Neutrophil (primary cell): ENCODE data around the gene TMEM181.

Experiments
- H3K27ac ChIP-seq: fragments of 200-600 bp; sonication (generic); 2 replicates; pipeline ENCODE4 v1.5.1; 2016; ENCODE audit warnings: mild to moderate bottlenecking, moderate library complexity
- H3K27me3 ChIP-seq: fragments of 200-600 bp; sonication (generic); 2 replicates; pipeline ENCODE4 v1.6.0; 2016; ENCODE audit warnings: mild to moderate bottlenecking
- H3K36me3 ChIP-seq: fragments of 200-600 bp; sonication (generic); 2 replicates; pipeline ENCODE4 v1.5.1; 2017
- H3K4me1 ChIP-seq, 2 experiments: fragments of 200-600 bp in 1 of 2; sonication (generic) in 1 of 2; 1 replicate in 1 of 2; 2 replicates in 1 of 2; pipeline versions ENCODE4 v1.5.1 to v1.6.1; 2013 to 2016; ENCODE audit warnings: low read depth in 1 of 2, low read length in 1 of 2, mild to moderate bottlenecking in 1 of 2, moderate library complexity in 1 of 2; ENCODE audit not compliant: control insufficient read depth in 1 of 2, insufficient read depth in 1 of 2
- H3K4me3 ChIP-seq, 2 experiments: fragments of 200-600 bp in 1 of 2; sonication (generic) in 1 of 2; 1 replicate in 1 of 2; 2 replicates in 1 of 2; pipeline ENCODE4 v1.5.1; 2013 to 2016; ENCODE audit warnings: low read depth in 1 of 2, low read length in 1 of 2, mild to moderate bottlenecking in 1 of 2, moderate library complexity in 1 of 2
- H3K9me3 ChIP-seq: fragments of 200-600 bp; sonication (generic); 2 replicates; pipeline ENCODE4 v1.5.1; 2016
- TF ChIP-seq, protein P1 (sequence below): fragments of 200-600 bp; sonication (generic); IDR thresholded peaks from 2 replicates; pipeline ENCODE4 v1.5.1; 2016; ENCODE audit warnings: antibody characterized with exemption

TMEM181 gene

DNA sequence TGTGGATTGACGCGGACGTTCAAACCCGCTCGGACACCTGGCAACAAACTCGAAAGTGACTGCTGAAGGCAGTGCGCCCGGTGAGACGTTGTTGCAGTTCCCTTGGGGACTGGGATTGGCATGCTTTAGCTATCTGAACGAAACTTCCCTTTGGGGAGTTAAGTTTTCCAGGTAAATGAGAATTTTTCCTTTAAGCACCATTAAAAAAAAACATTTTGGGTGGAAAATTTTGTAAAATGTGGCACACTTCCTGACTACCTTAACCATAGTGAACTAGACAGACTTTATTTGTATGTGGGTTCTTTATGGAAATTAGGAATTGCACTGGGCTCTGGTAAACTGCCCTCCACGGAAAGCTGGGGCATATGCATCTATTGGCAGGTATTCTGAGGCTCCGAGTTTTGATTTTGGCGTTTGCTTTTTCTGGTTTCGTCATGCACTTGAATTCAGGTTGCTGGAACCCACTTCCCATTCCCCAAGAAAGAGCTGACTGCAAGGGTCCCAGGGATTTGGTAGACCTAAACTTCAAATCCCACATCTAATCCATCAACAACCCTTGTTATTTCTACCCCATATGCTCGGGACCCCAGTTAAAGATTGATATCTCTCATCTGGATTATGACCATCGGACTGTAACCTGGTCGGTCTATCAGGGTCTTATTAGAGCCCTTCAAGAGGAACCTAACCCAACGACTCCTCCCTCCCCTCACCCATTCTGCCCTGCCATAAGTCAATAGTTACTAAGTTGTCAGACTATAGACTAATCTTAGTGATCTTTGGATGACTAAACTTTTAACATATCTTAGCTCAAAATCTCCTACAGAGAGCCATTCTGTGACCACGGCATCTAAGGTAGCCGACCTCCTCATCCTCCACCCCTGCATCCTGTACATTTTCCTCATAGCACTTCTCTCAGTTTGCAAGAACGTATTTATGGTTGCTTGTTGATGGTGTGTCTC is 85.5 kb downstream of the TMEM181 start:
- Histone ChIP-seq H3K4me3 (peak overlapping the region; percentile 83 to 93), H3K27me3 (no peaks in the 10 kb centered on the region), H3K27ac (peak overlapping the region; percentile 90), H3K9me3 (no peaks in the 10 kb centered on the region), H3K36me3 (peaks cover 20% of the 10 kb centered on the region), H3K4me1 (peaks cover 63 to 67% of the 10 kb centered on the region in 2 experiments)
- TF ChIP-seq, protein P1, sequence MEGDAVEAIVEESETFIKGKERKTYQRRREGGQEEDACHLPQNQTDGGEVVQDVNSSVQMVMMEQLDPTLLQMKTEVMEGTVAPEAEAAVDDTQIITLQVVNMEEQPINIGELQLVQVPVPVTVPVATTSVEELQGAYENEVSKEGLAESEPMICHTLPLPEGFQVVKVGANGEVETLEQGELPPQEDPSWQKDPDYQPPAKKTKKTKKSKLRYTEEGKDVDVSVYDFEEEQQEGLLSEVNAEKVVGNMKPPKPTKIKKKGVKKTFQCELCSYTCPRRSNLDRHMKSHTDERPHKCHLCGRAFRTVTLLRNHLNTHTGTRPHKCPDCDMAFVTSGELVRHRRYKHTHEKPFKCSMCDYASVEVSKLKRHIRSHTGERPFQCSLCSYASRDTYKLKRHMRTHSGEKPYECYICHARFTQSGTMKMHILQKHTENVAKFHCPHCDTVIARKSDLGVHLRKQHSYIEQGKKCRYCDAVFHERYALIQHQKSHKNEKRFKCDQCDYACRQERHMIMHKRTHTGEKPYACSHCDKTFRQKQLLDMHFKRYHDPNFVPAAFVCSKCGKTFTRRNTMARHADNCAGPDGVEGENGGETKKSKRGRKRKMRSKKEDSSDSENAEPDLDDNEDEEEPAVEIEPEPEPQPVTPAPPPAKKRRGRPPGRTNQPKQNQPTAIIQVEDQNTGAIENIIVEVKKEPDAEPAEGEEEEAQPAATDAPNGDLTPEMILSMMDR = no peak

DNA sequence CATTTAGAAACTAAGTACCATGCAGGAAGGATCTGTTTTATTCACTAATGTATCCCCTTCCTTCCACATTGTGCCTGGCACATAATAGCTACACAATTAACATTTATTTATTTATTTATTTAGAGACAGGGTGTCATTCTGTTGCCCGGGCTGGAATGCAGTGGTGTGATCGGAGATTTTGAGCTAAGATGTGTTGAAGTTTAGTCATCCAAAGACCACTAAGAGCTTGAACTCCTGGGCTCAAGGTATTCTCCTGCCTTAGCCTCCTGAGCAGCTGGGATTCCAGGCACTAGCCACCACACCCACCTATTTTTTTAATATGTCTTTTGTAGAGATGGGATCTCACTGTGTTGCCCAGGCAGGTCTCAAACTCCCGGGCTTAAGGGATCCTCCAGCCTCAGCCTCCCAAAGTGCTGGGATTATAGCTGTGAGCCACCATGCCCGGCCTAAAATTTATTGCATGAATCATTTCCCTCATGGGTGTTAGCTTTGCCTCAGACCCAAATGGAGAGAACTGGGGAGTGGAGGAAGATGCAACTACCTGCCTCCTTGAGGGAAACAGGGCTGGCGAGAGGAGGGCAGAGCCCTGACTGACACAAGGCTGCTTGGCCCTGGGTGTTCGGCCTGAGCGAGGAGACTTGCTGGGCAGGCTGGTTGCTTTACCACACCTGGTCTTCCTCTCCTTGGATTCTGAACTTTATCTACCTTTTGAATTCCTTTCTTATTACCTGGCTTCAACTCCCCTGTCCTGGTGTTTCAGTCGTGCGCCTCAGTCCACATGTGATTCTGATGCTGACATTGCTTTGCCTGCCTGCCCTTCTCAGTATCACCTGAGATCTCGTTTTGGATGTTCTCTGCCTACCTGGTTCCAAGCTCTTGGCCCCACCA is 86.4 kb downstream of the TMEM181 start:
- Histone ChIP-seq H3K36me3 (peaks cover 10% of the 10 kb centered on the region), H3K4me1 (peaks cover 63 to 70% of the 10 kb centered on the region in 2 experiments), H3K4me3 (no peak overlapping the region), H3K27me3 (no peaks in the 10 kb centered on the region), H3K27ac (peak overlapping the region; percentile 90), H3K9me3 (no peaks in the 10 kb centered on the region)
- TF ChIP-seq, protein P1 = no peak

DNA sequence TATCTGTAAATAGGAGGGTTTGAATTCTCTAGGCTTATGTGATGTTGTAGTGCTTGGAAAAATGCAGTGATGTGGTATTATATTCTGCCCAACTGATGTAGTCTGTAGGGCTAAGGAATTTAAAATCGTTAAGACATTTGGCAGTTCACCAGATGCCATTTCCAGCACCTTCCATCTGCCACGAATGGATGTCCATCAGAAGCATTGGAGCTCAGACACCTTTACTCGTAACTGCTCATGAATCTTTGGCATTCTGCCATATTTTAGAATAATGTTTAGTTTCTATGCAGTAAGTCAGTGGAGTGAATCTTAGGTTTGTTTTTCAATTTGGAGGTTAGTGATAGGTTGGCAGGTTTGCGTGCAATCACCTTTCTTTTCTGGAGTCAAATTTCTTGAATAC is 87.6 kb downstream of the TMEM181 start:
- H3K4me1 ChIP-seq = peaks cover 63 to 72% of the 10 kb centered on the region in 2 experiments
- no peaks in the 10 kb centered on the region for H3K9me3 ChIP-seq
- TF ChIP-seq, protein P1 = no peak
- H3K27ac ChIP-seq = no peak overlapping the region
- no peaks in the 10 kb centered on the region for H3K36me3 ChIP-seq
- no peak overlapping the region for H3K4me3 ChIP-seq
- no peaks in the 10 kb centered on the region for H3K27me3 ChIP-seq

- Histone ChIP-seq H3K9me3 (no peaks in the 10 kb centered on the region), H3K27me3 (no peaks in the 10 kb centered on the region), H3K4me1 (peaks cover 63 to 72% of the 10 kb centered on the region in 2 experiments), H3K4me3 (peak overlapping the region in 1 of 2 experiments; percentile 55), H3K27ac (peak overlapping the region; percentile 95), H3K36me3 (no peaks in the 10 kb centered on the region)
- TF ChIP-seq, protein P1 = no peak
These were observed 88.8 kb downstream of the TMEM181 start for GRCh38 chr6:158648682-158649131.
